Measurements from ENCODE around the gene ECE1.

DNA sequence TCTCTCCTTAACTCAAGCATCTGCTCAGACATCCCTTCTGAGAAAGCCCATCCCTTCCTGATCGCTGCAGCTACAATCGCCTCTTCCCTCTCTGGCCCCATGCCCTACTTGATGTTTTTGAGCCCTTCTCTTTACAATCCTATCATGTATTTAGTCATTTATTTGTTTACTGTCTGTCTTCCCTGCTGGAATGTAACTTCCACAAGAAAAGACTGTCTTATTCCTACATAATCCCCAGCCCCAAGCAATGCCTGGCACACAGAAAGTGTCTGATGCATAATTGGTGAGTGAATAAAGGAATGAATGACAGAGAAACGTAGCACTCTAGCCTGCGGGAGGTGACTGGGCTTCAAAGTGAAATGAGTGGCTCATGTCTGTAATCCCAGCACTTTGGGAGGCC lies 25.4 kb downstream of the ECE1 start:
- no peak for TF ChIP-seq EZH2 (IDR thresholded peaks at IDR 0.05; ENCODE audit: insufficient read depth, poor library complexity, severe bottlenecking)
- TF ChIP-seq EZH2phosphoT487 (IDR thresholded peaks at IDR 0.05; ENCODE audit: insufficient read depth, low read depth): no peak
